K562 (cell line): ENCODE results near the gene TVP23A. TPM values are rescaled to one million over a fixed set of nuclear protein-coding genes. Genes with fewer than 3 reads are reported as not detected.

Experiments used
- ATAC-seq: fragments of 200-7000 bp; cut with Tn5 transposase; 3 replicates; pipeline ENCODE4 v1.9.1; 2020; ENCODE audit warnings: moderate library complexity
- BruUV-seq: library from RNA; stranded (reverse); fragments of 400-500 nt; replicated peaks from 2 replicates; lab custom pipeline; 2021; lab: Mats Ljungman, UMichigan
- CTCF ChIA-PET: fragments of 300-600 bp; formaldehyde crosslinking; extraction: SDS; loops from one replicate; lab custom pipeline; 2021; ENCODE audit warnings: low intra/inter-chr PET ratio; lab: Yijun Ruan, JAX
- POLR2A ChIA-PET: fragments of 300-600, 350-650 bp; sonication (Branson Sonifier 250); formaldehyde crosslinking; extraction: SDS; loops from one replicate; lab custom pipeline; 2021; ENCODE audit warnings: antibody characterized with exemption, inconsistent platforms; lab: Yijun Ruan, JAX
- DNase-seq, 4 experiments: peaks; one replicate each; pipeline versions ENCODE4 v3.0.0 to v3.0.0-alpha.2; 2011 to 2018; ENCODE audit warnings: low spot score in 3 of 4, mixed read lengths in 3 of 4; ENCODE audit errors: extremely low read depth in 1 of 4
- FAIRE-seq: peaks from 2 replicates; lab custom pipeline; 2011; peaks lifted over from hg19 to GRCh38; lab: Jason Lieb, UNC
- H2AFZ ChIP-seq: 2 replicates; pipeline ENCODE4 v1.6.0; 2011; ENCODE audit warnings: low read depth, low read length, control low read depth, inconsistent platforms
- H3K27ac ChIP-seq: fragments of 200-600 bp; 3 replicates; pipeline ENCODE4 v1.8.0; 2011; ENCODE audit warnings: low read depth, mild to moderate bottlenecking, control low read depth, inconsistent platforms, low read length, moderate library complexity, mixed read lengths; ENCODE audit errors: extremely low read depth
- H3K27me3 ChIP-seq, 2 experiments: fragments of 300-600 bp in 1 of 2; 2 replicates in 1 of 2; 3 replicates in 1 of 2; pipeline versions ENCODE4 v1.6.0 to v1.8.0; 2011; ENCODE audit warnings: inconsistent platforms in 2 of 2, low read length in 2 of 2, mild to moderate bottlenecking in 1 of 2, mixed read lengths in 1 of 2, moderate library complexity in 1 of 2; ENCODE audit not compliant: control insufficient read depth in 2 of 2, insufficient read depth in 2 of 2
- H3K36me3 ChIP-seq: fragments of 300-600 bp; 3 replicates; pipeline ENCODE4 v1.8.0; 2011; ENCODE audit warnings: mild to moderate bottlenecking, low read length, inconsistent platforms; ENCODE audit not compliant: control insufficient read depth, insufficient read depth
- H3K4me1 ChIP-seq, 2 experiments: fragments of 200-600 bp in 1 of 2; replicated peaks in 1 of 2; 2 replicates in 1 of 2; 3 replicates in 1 of 2; pipeline versions ENCODE4 v1.5.1 to v1.8.0; 2011; ENCODE audit warnings: inconsistent platforms in 2 of 2, low read length in 2 of 2, mild to moderate bottlenecking in 1 of 2, mixed read lengths in 1 of 2, moderate library complexity in 1 of 2; ENCODE audit not compliant: control insufficient read depth in 2 of 2, insufficient read depth in 2 of 2
- H3K4me2 ChIP-seq: 2 replicates; pipeline ENCODE4 v1.6.1; 2011; ENCODE audit warnings: low read length, control low read depth, inconsistent platforms, mixed read lengths; ENCODE audit not compliant: insufficient read depth
- H3K4me3 ChIP-seq: fragments of 200-600 bp; sonication (generic), shearing (Covaris generic); 2 replicates; pipeline ENCODE4 v1.5.1; 2016; ENCODE audit warnings: control low read depth, inconsistent platforms
- H3K79me2 ChIP-seq: fragments of 200-600 bp; 3 replicates; pipeline ENCODE4 v1.8.0; 2011; ENCODE audit warnings: low read length, inconsistent platforms; ENCODE audit not compliant: control insufficient read depth, insufficient read depth
- H3K9ac ChIP-seq, 2 experiments: 2 replicates each; pipeline versions ENCODE4 v1.6.0 to v1.6.1; 2011; ENCODE audit warnings: low read depth in 2 of 2, low read length in 2 of 2, control low read depth in 1 of 2, inconsistent platforms in 1 of 2, mild to moderate bottlenecking in 1 of 2, mixed read lengths in 1 of 2; ENCODE audit not compliant: insufficient read depth in 1 of 2
- H3K9me1 ChIP-seq: one replicate; pipeline ENCODE4 v1.6.0; 2011; ENCODE audit warnings: inconsistent platforms, mild to moderate bottlenecking, low read length, moderate library complexity; ENCODE audit not compliant: control insufficient read depth, insufficient read depth
- H3K9me3 ChIP-seq: replicated peaks from 2 replicates; pipeline ENCODE4 v1.5.1; 2011; ENCODE audit warnings: low read depth, low read length, inconsistent platforms; ENCODE audit not compliant: control insufficient read depth, insufficient read depth
- H4K20me1 ChIP-seq: replicated peaks from 2 replicates; pipeline ENCODE4 v1.6.1; 2011; ENCODE audit warnings: low read length, inconsistent platforms, mixed read lengths; ENCODE audit not compliant: control insufficient read depth, insufficient read depth
- CBX2 ChIP-seq: fragments of 200-600 bp; sonication (generic); IDR thresholded peaks from one replicate; pipeline ENCODE4 v1.6.1; 2012; ENCODE audit warnings: mild to moderate bottlenecking, low read length, inconsistent platforms; ENCODE audit not compliant: insufficient read depth, poor library complexity, severe bottlenecking
- HNRNPK ChIP-seq: fragments of 200-400 bp; formaldehyde crosslinking; IDR thresholded peaks from one replicate; pipeline ENCODE4 v1.6.1; 2018; ENCODE audit warnings: mild to moderate bottlenecking, low read depth, low read length; ENCODE audit not compliant: poor library complexity, severe bottlenecking
- MTA2 ChIP-seq: fragments of 450-650 bp; IDR thresholded peaks from 2 replicates; pipeline ENCODE4 v1.6.1; 2016; ENCODE audit warnings: low read depth
- RBM22 ChIP-seq: fragments of 200-400 bp; formaldehyde crosslinking; IDR thresholded peaks from 2 replicates; pipeline ENCODE4 v1.6.1; 2018; ENCODE audit warnings: low read length, low read depth; ENCODE audit not compliant: poor library complexity, severe bottlenecking
- RFX1 ChIP-seq: fragments of 450-650 bp; IDR thresholded peaks from 2 replicates; pipeline ENCODE4 v1.6.1; 2016; ENCODE audit warnings: mild to moderate bottlenecking, moderate library complexity
- WGBS: fragments of 100-300 bp; shearing (Covaris generic); methylation state at CpG from one replicate; pipeline ENCODE4 v1.1.6; 2016; ENCODE audit warnings: low coverage, mixed read lengths; ENCODE audit not compliant: insufficient coverage; ENCODE audit errors: missing lambda C conversion rate; 5-methylcytosine and 5-hydroxymethylcytosine counted together
- in situ Hi-C: fragments of 300-500 bp; cut with MboI; formaldehyde crosslinking; loops from 4 replicates; pipeline ENCODE4 v1.15.0; 2018; ENCODE audit warnings: inconsistent platforms, mixed read lengths
- intact Hi-C: fragments of 100-400 bp; cut with micrococcal nuclease; formaldehyde crosslinking; loops from 2 replicates; pipeline ENCODE4 v1.14.2; 2022
- polyA plus RNA-seq, 8 experiments: library from polyadenylated mRNA; depleted of rRNA in 4 of 8; stranded (reverse) in 5 of 8; unstranded in 3 of 8; fragments of >200 nt; fragmentation: Nextera tagmentation in 2 of 8; fragmentation: Illumina TruSeq in 1 of 8; extraction: Ambion mirVana in 2 of 8; extraction: Trizol in 1 of 8; gene quantifications; 2 replicates each; pipeline versions ENCODE4 v1.2.1 to v1.2.3, GENCODE V29; 2011 to 2014; ENCODE audit warnings: inconsistent platforms in 1 of 8, missing spikeins in 1 of 8
- total RNA-seq, 7 experiments: library from RNA; depleted of rRNA in 6 of 7; stranded (reverse); fragments of >200 nt in 6 of 7; fragmentation: Illumina TruSeq in 2 of 7; extraction: Trizol in 2 of 7; gene quantifications; 2 replicates each; pipeline versions ENCODE4 v1.2.1 to v1.2.3, GENCODE V29; 2011 to 2021; ENCODE audit warnings: low replicate concordance in 1 of 7
- TF ChIP-seq, protein P1 (sequence below): fragments of 450-650 bp; conservative IDR thresholded peaks from 2 replicates; pipeline ENCODE4 v1.6.1; 2016; ENCODE audit warnings: missing genetic modification characterization, low read depth, mild to moderate bottlenecking, control low read depth, missing compliant biosample characterization

The TVP23A gene
- total and polyA plus RNA-seq, 9 of the 15 experiments (the other 6 are each of a cell fraction or from before 2014, with no cell fraction given) = 0.04 to 0.77 (median 0.10) TPM; not detected in 3

DNA sequence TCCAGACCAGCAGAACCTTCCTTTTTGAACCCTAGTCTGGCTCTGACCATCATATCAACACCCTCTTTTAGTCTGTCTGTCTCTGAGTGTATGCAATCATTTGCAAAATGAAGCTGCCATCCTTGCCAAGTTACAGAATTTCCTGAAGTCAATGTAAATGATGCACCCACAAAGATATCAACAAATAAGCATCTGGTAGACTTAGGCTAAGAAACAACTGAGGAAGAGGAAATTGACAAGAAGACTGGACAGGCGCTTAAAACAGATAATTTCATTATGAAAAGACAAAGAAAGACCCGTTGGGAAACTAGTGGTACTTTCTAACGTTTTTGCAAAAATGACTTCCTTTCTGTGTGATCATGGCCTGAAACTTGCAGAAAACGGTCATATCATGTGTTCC lies 33.7 kb upstream of the TVP23A start:
- Histone ChIP-seq H3K4me2 (no peak overlapping the region), H3K36me3 (no peaks in the 10 kb centered on the region), H3K9me3 (no peaks in the 10 kb centered on the region), H3K9me1 (no peaks in the 10 kb centered on the region), H3K4me1 (no peaks in the 10 kb centered on the region), H3K79me2 (no peaks in the 10 kb centered on the region), H4K20me1 (no peaks in the 10 kb centered on the region), H2AFZ (no peak overlapping the region), H3K9ac (no peak overlapping the region), H3K27me3 (peaks cover 25 to 32% of the 10 kb centered on the region in 2 experiments), H3K27ac (no peak overlapping the region), H3K4me3 (no peak overlapping the region)
- intact Hi-C loops (no loop called here), in situ Hi-C loops (no loop called here)
- POLR2A ChIA-PET = no interaction called here
- CTCF ChIA-PET = no interaction called here
- FAIRE-seq (no peak), DNase-seq (no peak), ATAC-seq (no peak)
- TF ChIP-seq, protein P1, sequence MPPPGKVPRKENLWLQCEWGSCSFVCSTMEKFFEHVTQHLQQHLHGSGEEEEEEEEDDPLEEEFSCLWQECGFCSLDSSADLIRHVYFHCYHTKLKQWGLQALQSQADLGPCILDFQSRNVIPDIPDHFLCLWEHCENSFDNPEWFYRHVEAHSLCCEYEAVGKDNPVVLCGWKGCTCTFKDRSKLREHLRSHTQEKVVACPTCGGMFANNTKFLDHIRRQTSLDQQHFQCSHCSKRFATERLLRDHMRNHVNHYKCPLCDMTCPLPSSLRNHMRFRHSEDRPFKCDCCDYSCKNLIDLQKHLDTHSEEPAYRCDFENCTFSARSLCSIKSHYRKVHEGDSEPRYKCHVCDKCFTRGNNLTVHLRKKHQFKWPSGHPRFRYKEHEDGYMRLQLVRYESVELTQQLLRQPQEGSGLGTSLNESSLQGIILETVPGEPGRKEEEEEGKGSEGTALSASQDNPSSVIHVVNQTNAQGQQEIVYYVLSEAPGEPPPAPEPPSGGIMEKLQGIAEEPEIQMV (tag) = no peak
- 0% methylated on average over 4 of the region's 4 CpGs for WGBS
- no TSS peak for BruUV-seq

DNA sequence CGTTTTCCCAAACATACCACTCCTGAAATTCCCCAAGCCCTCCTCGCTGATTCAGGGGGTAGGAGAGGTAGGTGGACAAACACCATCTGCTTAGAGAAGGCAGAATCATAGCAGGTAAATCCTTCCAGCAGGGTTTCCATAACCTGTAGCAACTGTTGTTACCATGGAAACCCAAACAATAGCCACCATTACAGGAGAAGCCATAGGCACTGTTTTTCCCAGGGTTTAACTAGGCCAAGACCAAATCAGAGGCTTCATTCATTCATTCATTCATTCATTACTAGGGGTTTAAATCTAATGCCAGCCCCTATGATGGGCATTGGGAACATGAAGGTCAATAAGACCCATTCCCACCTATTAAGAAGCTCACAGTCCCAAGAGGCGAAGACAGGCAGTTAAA lies 32.9 kb upstream of the TVP23A start:
- WGBS = 4% methylated on average over 3 of the region's 3 CpGs

More for the DNA sequence above, 32.9 kb upstream of the TVP23A start:
- H3K79me2 ChIP-seq = no peaks in the 10 kb centered on the region
- POLR2A ChIA-PET = no interaction called here
- no peak overlapping the region for H3K27ac ChIP-seq
- TF ChIP-seq HNRNPK = no peak
- peak; percentile 75 for TF ChIP-seq RFX1
- no peak for TF ChIP-seq RBM22
- TF ChIP-seq CBX2 = no peak
- TF ChIP-seq MTA2 = no peak
- H3K4me2 ChIP-seq = no peak overlapping the region
- intact Hi-C loops (no loop called here), in situ Hi-C loops (no loop called here)
- DNase-seq (no peak), FAIRE-seq (no peak), ATAC-seq (no peak)
- no peaks in the 10 kb centered on the region for H4K20me1 ChIP-seq
- no peaks in the 10 kb centered on the region for H3K9me1 ChIP-seq
- no peak overlapping the region for H3K9ac ChIP-seq
- CTCF ChIA-PET = no interaction called here
- H3K9me3 ChIP-seq = no peaks in the 10 kb centered on the region
- no peak overlapping the region for H3K4me3 ChIP-seq
- no peaks in the 10 kb centered on the region for H3K36me3 ChIP-seq
- no TSS peak for BruUV-seq
- H3K27me3 ChIP-seq = peaks cover 29 to 36% of the 10 kb centered on the region in 2 experiments
- no peak overlapping the region for H2AFZ ChIP-seq
- no peaks in the 10 kb centered on the region for H3K4me1 ChIP-seq
